HEK293 (cell line): ENCODE results near the gene RILPL1.

ENCODE experiments used
- CTCF ChIA-PET: fragments of 350-600 bp; formaldehyde crosslinking; extraction: SDS; loops from one replicate; lab custom pipeline; 2021; ENCODE audit warnings: antibody characterized with exemption; lab: Yijun Ruan, JAX
- POLR2A ChIA-PET: fragments of 300-600 bp; formaldehyde crosslinking; extraction: SDS; loops from one replicate; lab custom pipeline; 2020; ENCODE audit warnings: antibody characterized with exemption, inconsistent platforms; lab: Yijun Ruan, JAX
- H3K27ac ChIP-seq: fragments of 200-500 bp; sonication (Bioruptor generic); 2 replicates; pipeline ENCODE4 v1.5.1; 2014; ENCODE audit warnings: low read depth, low read length, control low read depth, inconsistent platforms; ENCODE audit errors: extremely low read depth
- H3K36me3 ChIP-seq, 2 experiments: fragments of 200-500 bp in 1 of 2; sonication (Bioruptor generic) in 1 of 2; 1 replicate in 1 of 2; 2 replicates in 1 of 2; pipeline ENCODE4 v1.5.1; 2014 to 2017; ENCODE audit warnings: inconsistent platforms in 2 of 2, low read length in 2 of 2; ENCODE audit not compliant: control insufficient read depth in 2 of 2, insufficient read depth in 1 of 2
- H3K4me1 ChIP-seq: fragments of 200-500 bp; sonication (Bioruptor generic); 2 replicates; pipeline ENCODE4 v1.5.1; 2014; ENCODE audit warnings: mild to moderate bottlenecking, low read length, inconsistent platforms; ENCODE audit not compliant: control insufficient read depth, insufficient read depth
- H3K4me3 ChIP-seq: 2 replicates; pipeline ENCODE4 v1.5.1; 2011; ENCODE audit warnings: low read depth, mild to moderate bottlenecking, control low read depth, low read length, moderate library complexity
- H3K9me3 ChIP-seq: fragments of 200-500 bp; sonication (Bioruptor generic); 2 replicates; pipeline ENCODE4 v1.5.1; 2014; ENCODE audit warnings: low read depth, low read length, inconsistent platforms; ENCODE audit not compliant: control insufficient read depth, insufficient read depth
- BCL6B ChIP-seq: fragments of 450-650 bp; formaldehyde crosslinking; IDR thresholded peaks from 2 replicates; pipeline ENCODE4 v1.5.1; 2017; ENCODE audit warnings: missing biosample characterization, missing genetic modification characterization
- CTCF ChIP-seq: fragments of 450-650 bp; formaldehyde crosslinking; IDR thresholded peaks from 2 replicates; pipeline ENCODE4 v1.5.1; 2016; ENCODE audit warnings: missing biosample characterization, missing genetic modification characterization
- SALL2 ChIP-seq: fragments of 450-650 bp; formaldehyde crosslinking; IDR thresholded peaks from 2 replicates; pipeline ENCODE4 v1.5.0; 2017; ENCODE audit warnings: missing biosample characterization, mild to moderate bottlenecking, missing genetic modification characterization, borderline replicate concordance
- SCRT2 ChIP-seq: fragments of 450-650 bp; formaldehyde crosslinking; IDR thresholded peaks from 2 replicates; pipeline ENCODE4 v1.5.1; 2016; ENCODE audit warnings: missing biosample characterization, missing genetic modification characterization
- ZBTB10 ChIP-seq: fragments of 450-650 bp; formaldehyde crosslinking; IDR thresholded peaks from 2 replicates; pipeline ENCODE4 v1.5.1; 2016; ENCODE audit warnings: missing biosample characterization, missing genetic modification characterization
- ZFHX2 ChIP-seq: fragments of 450-650 bp; formaldehyde crosslinking; conservative IDR thresholded peaks from 2 replicates; pipeline ENCODE4 v1.5.1; 2016; ENCODE audit warnings: missing biosample characterization, missing genetic modification characterization
- ZIC2 ChIP-seq: fragments of 450-650 bp; formaldehyde crosslinking; IDR thresholded peaks from 2 replicates; pipeline ENCODE4 v1.5.1; 2016; ENCODE audit warnings: missing biosample characterization, missing genetic modification characterization
- ZNF19 ChIP-seq: fragments of 450-650 bp; formaldehyde crosslinking; IDR thresholded peaks from 2 replicates; pipeline ENCODE4; 2016; ENCODE audit warnings: missing biosample characterization, missing genetic modification characterization, low read depth
- ZNF211 ChIP-seq: fragments of 450-650 bp; formaldehyde crosslinking; IDR thresholded peaks from 2 replicates; pipeline ENCODE4 v1.5.1; 2016; ENCODE audit warnings: low read depth, missing biosample characterization, missing genetic modification characterization
- ZNF292 ChIP-seq: fragments of 450-650 bp; formaldehyde crosslinking; IDR thresholded peaks from 2 replicates; pipeline ENCODE4 v1.5.1; 2016; ENCODE audit warnings: low read depth, missing biosample characterization, missing genetic modification characterization, borderline replicate concordance
- ZNF311 ChIP-seq: fragments of 450-650 bp; formaldehyde crosslinking; IDR thresholded peaks from 2 replicates; pipeline ENCODE4 v1.5.1; 2017; ENCODE audit warnings: missing biosample characterization, missing genetic modification characterization, borderline replicate concordance
- ZNF658 ChIP-seq: fragments of 450-650 bp; formaldehyde crosslinking; IDR thresholded peaks from 2 replicates; pipeline ENCODE4; 2016; ENCODE audit warnings: missing biosample characterization, missing genetic modification characterization
- ZNF677 ChIP-seq: fragments of 450-650 bp; IDR thresholded peaks from 2 replicates; pipeline ENCODE4 v1.5.0; 2018; ENCODE audit warnings: missing biosample characterization, mild to moderate bottlenecking, missing genetic modification characterization, moderate library complexity
- ZNF701 ChIP-seq: fragments of 450-650 bp; formaldehyde crosslinking; IDR thresholded peaks from 2 replicates; pipeline ENCODE4 v1.5.1; 2016; ENCODE audit warnings: missing biosample characterization, missing genetic modification characterization
- ZNF704 ChIP-seq: fragments of 450-650 bp; formaldehyde crosslinking; IDR thresholded peaks from 2 replicates; pipeline ENCODE4 v1.5.1; 2016; ENCODE audit warnings: missing biosample characterization, missing genetic modification characterization
- ZNF777 ChIP-seq: fragments of 450-650 bp; formaldehyde crosslinking; IDR thresholded peaks from 2 replicates; pipeline ENCODE4 v1.5.1; 2017; ENCODE audit warnings: missing biosample characterization, missing genetic modification characterization, borderline replicate concordance
- ZSCAN18 ChIP-seq: fragments of 450-650 bp; formaldehyde crosslinking; IDR thresholded peaks from 2 replicates; pipeline ENCODE4 v1.5.1; 2016; ENCODE audit warnings: missing biosample characterization, missing genetic modification characterization
- ZSCAN30 ChIP-seq: fragments of 450-650 bp; IDR thresholded peaks from 2 replicates; pipeline ENCODE4 v1.5.1; 2018; ENCODE audit warnings: missing biosample characterization, mild to moderate bottlenecking, missing genetic modification characterization, moderate library complexity

The RILPL1 gene

GRCh38 chr12:123543541-123543940 is 10.0 kb upstream of the RILPL1 start:
- H3K9me3 ChIP-seq = no peaks in the 10 kb centered on the region
- H3K27ac ChIP-seq = no peak overlapping the region
- H3K4me3 ChIP-seq = no peak overlapping the region
- ChIA-PET CTCF (no interaction called here), POLR2A (interaction anchor here (1.1 kb wide), 1 partner anchor 309 kb away, joined by 3 read pairs; no protein-coding TSS in a partner anchor)
- H3K36me3 ChIP-seq = no peaks in the 10 kb centered on the region
- TF ChIP-seq ZFHX2 (tag by site-specific recombination) = no peak
- TF ChIP-seq ZNF292 (tag by site-specific recombination) = no peak
- no peak for TF ChIP-seq ZBTB10 (tag by site-specific recombination)
- no peak for TF ChIP-seq BCL6B (tag by site-specific recombination)
- no peak for TF ChIP-seq ZNF19 (tag by site-specific recombination)
- no peak for TF ChIP-seq CTCF (tag by site-specific recombination)
- TF ChIP-seq ZNF311 (tag by site-specific recombination) = no peak
- no peak for TF ChIP-seq ZSCAN30
- no peak for TF ChIP-seq ZNF677 (tag by site-specific recombination)
- no peak for TF ChIP-seq ZIC2 (tag by site-specific recombination)
- no peak for TF ChIP-seq SCRT2 (tag by site-specific recombination)
- TF ChIP-seq ZNF658 = no peak
- no peak for TF ChIP-seq ZNF704 (tag by site-specific recombination)
- no peak for TF ChIP-seq ZNF777 (tag by site-specific recombination)
- TF ChIP-seq SALL2 = no peak
- TF ChIP-seq ZNF701 (tag by site-specific recombination) = no peak
- H3K4me1 ChIP-seq = no peaks in the 10 kb centered on the region

- H3K27ac ChIP-seq = no peak overlapping the region
- TF ChIP-seq ZSCAN18 (no peak), CTCF (tag by site-specific recombination) (peak; percentile 33; the same call in 1 of the 2 replicates), ZNF211 (tag by site-specific recombination) (no peak)
- H3K4me1 ChIP-seq = no peaks in the 10 kb centered on the region
- H3K4me3 ChIP-seq = no peak overlapping the region
- H3K36me3 ChIP-seq = no peaks in the 10 kb centered on the region
- POLR2A ChIA-PET = interaction anchor here (0.5 kb wide), 1 partner anchor 43 kb away, joined by 3 read pairs; no protein-coding TSS in a partner anchor
- CTCF ChIA-PET = interaction anchor here (0.7 kb wide), 1 partner anchor 42 kb away, joined by 3 read pairs; no protein-coding TSS in a partner anchor
- no peaks in the 10 kb centered on the region for H3K9me3 ChIP-seq
Observed at GRCh38 chr12:123540899-123541662, 7.6 kb upstream of the RILPL1 start.
